K562 (cell line): ENCODE data around the gene FMNL1. TPM values are rescaled to one million over a fixed set of nuclear protein-coding genes. Genes with fewer than 3 reads are reported as not detected.

Source experiments
- GATAD2B ChIP-seq: fragments of 450-650 bp; IDR thresholded peaks from 2 replicates; pipeline ENCODE4 v1.6.1; 2017; ENCODE audit warnings: mild to moderate bottlenecking, borderline replicate concordance
- HNRNPLL ChIP-seq: fragments of 200-400 bp; formaldehyde crosslinking; IDR thresholded peaks from 2 replicates; pipeline ENCODE4 v1.6.1; 2017; ENCODE audit warnings: low read length, low read depth, mild to moderate bottlenecking; ENCODE audit not compliant: poor library complexity, severe bottlenecking
- JUND ChIP-seq, 2 experiments: IDR thresholded peaks; 2 replicates in 1 of 2; 3 replicates in 1 of 2; pipeline ENCODE4 v1.6.1; 2011; ENCODE audit warnings: borderline replicate concordance in 2 of 2, low read depth in 2 of 2, low read length in 2 of 2, improper control_type of control experiment in 1 of 2, missing biosample characterization in 1 of 2, missing genetic modification characterization in 1 of 2, missing genetic modification reagents in 1 of 2
- MXI1 ChIP-seq: IDR thresholded peaks from 2 replicates; pipeline ENCODE4 v1.6.1; 2011; ENCODE audit warnings: low read depth, mild to moderate bottlenecking, improper control_type of control experiment, low read length
- PTTG1 ChIP-seq: fragments of 450-650 bp; IDR thresholded peaks from 2 replicates; pipeline ENCODE4 v1.6.1; 2016; ENCODE audit warnings: low read depth, mild to moderate bottlenecking, missing genetic modification characterization, missing compliant biosample characterization
- RAD21 ChIP-seq, 2 experiments: fragments of 250-450 bp in 1 of 2; fragments of 450-650 bp in 1 of 2; sonication (Bioruptor Pico) in 1 of 2; formaldehyde crosslinking in 1 of 2; IDR thresholded peaks in 1 of 2; conservative IDR thresholded peaks in 1 of 2; 2 replicates each; pipeline versions ENCODE4 v1.4.0 to v1.8.0; 2020 to 2022; ENCODE audit warnings: mild to moderate bottlenecking in 2 of 2, moderate library complexity in 1 of 2
- RCOR1 ChIP-seq, 2 experiments: IDR thresholded peaks; 2 replicates each; pipeline ENCODE4 v1.6.1; 2012; ENCODE audit warnings: low read depth in 2 of 2, low read length in 2 of 2, borderline replicate concordance in 1 of 2, improper control_type of control experiment in 1 of 2
- SAFB ChIP-seq: fragments of 200-400 bp; formaldehyde crosslinking; IDR thresholded peaks from 2 replicates; pipeline ENCODE4 v1.6.1; 2017; ENCODE audit warnings: low read depth, low read length, borderline replicate concordance
- SLC30A9 ChIP-seq: fragments of 250-450 bp; sonication (Bioruptor Pico); IDR thresholded peaks from 2 replicates; pipeline ENCODE4 v1.8.0; 2022; ENCODE audit warnings: mild to moderate bottlenecking, moderate library complexity
- STAG1 ChIP-seq: sonication (generic); formaldehyde crosslinking; IDR thresholded peaks from 2 replicates; pipeline ENCODE4 v1.5.0; 2020; ENCODE audit warnings: missing genetic modification reagents, borderline replicate concordance
- TOE1 ChIP-seq, 2 experiments: fragments of 450-650 bp in 1 of 2; sonication (generic) in 1 of 2; formaldehyde crosslinking in 1 of 2; IDR thresholded peaks; 2 replicates each; pipeline versions ENCODE4 v1.7.1 to v1.8.0; 2016 to 2022; ENCODE audit warnings: borderline replicate concordance in 2 of 2, mild to moderate bottlenecking in 2 of 2, antibody characterized with exemption in 1 of 2, inconsistent platforms in 1 of 2, low read depth in 1 of 2, missing genetic modification reagents in 1 of 2, moderate library complexity in 1 of 2
- XRCC5 ChIP-seq: fragments of 200-400 bp; formaldehyde crosslinking; IDR thresholded peaks from 2 replicates; pipeline ENCODE4 v1.6.1; 2017; ENCODE audit warnings: low read depth, mild to moderate bottlenecking, low read length
- YY1 ChIP-seq, 3 experiments: IDR thresholded peaks; 2 replicates each; pipeline ENCODE4 v1.6.1; 2011; ENCODE audit warnings: low read length in 2 of 3, mild to moderate bottlenecking in 2 of 3, moderate library complexity in 2 of 3, borderline replicate concordance in 1 of 3, control low read depth in 1 of 3, low read depth in 1 of 3; ENCODE audit not compliant: insufficient read depth in 3 of 3, insufficient replicate concordance in 2 of 3, control insufficient read depth in 1 of 3, insufficient read length in 1 of 3; ENCODE audit errors: extremely low read depth in 1 of 3
- ZNF778 ChIP-seq: fragments of 450-650 bp; formaldehyde crosslinking; IDR thresholded peaks from 2 replicates; pipeline ENCODE4 v1.4.0; 2020; ENCODE audit warnings: mild to moderate bottlenecking, moderate library complexity
- polyA plus RNA-seq, 8 experiments: library from polyadenylated mRNA; depleted of rRNA in 4 of 8; stranded (reverse) in 5 of 8; unstranded in 3 of 8; fragments of >200 nt; fragmentation: Nextera tagmentation in 2 of 8; fragmentation: Illumina TruSeq in 1 of 8; extraction: Ambion mirVana in 2 of 8; extraction: Trizol in 1 of 8; gene quantifications; 2 replicates each; pipeline versions ENCODE4 v1.2.1 to v1.2.3, GENCODE V29; 2011 to 2014; ENCODE audit warnings: inconsistent platforms in 1 of 8, missing spikeins in 1 of 8
- total RNA-seq, 7 experiments: library from RNA; depleted of rRNA in 6 of 7; stranded (reverse); fragments of >200 nt in 6 of 7; fragmentation: Illumina TruSeq in 2 of 7; extraction: Trizol in 2 of 7; gene quantifications; 2 replicates each; pipeline versions ENCODE4 v1.2.1 to v1.2.3, GENCODE V29; 2011 to 2021; ENCODE audit warnings: low replicate concordance in 1 of 7
- TF ChIP-seq, protein P1 (sequence below): fragments of 450-650 bp; formaldehyde crosslinking; IDR thresholded peaks from 2 replicates; pipeline ENCODE4 v1.4.0; 2020; ENCODE audit warnings: mild to moderate bottlenecking, moderate library complexity

The FMNL1 gene
- total and polyA plus RNA-seq, 9 of the 15 experiments (the other 6 are each of a cell fraction or from before 2014, with no cell fraction given): 0.70 to 36.6 (median 7.7) TPM

DNA sequence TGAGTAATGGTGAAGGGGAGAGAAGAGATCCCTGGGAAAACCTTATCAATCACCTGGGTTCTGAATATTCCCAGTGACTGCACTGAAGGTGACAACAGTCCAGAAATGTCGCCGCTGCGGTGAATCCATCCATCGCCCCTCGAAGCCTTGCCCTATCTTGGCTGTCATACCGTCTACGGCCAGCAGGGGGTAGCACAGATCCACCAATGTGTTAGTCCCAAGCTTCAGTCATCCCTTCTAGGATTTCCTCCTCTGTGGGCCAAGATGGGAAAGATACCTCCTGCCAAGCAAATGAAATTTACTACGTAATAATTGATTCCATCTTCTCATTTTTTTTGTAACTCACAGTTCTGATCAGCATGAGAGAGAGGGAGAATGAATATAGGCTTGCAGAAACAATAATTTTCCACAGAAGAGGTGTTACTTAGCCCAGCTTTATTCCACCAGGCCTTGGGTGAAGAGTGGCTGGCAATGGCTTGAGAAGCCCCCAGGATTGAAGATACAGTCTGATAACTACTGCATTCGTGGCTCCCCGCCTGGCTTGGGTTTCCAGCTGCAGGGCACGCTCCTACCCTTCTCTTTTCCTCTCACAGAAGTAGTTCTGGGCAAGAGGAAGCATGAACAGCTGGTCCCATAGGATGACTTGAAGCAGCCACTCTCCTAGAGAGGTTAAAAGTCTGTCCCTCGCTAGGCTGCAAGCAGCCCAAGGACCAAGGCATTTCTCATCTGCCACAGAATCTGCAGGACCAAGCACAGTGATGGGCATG lies 2.6 kb upstream of the FMNL1 start (continued):
- TF ChIP-seq RAD21 (CRISPR knock-in tag; conservative IDR thresholded peaks at IDR 0.05 in 1 of 2, IDR thresholded peaks at IDR 0.05 in 1 of 2) (peak; percentile 92 to 98), ZNF778 (CRISPR knock-in tag) (no peak), XRCC5 (peak; percentile 25; the same call in 1 of the 2 replicates), STAG1 (CRISPR knock-in tag) (peak; percentile 82; the same call in 1 of the 2 replicates), SAFB (no peak), RCOR1 (IDR thresholded peaks at IDR 0.05; ENCODE audit: borderline replicate concordance in 1 of 2, low read depth in 2 of 2, low read length in 2 of 2) (peak in 1 of 2 experiments; percentile 68; a peak in 1 of 4 replicates), PTTG1 (tag) (no peak), SLC30A9 (CRISPR knock-in tag) (no peak), JUND (IDR thresholded peaks at IDR 0.05; ENCODE audit: borderline replicate concordance, low read depth, low read length) (0 out of 2 replicates have a peak, but pooled peaks have one; percentile 19), JUND (tag; IDR thresholded peaks at IDR 0.05; ENCODE audit: borderline replicate concordance, low read depth, low read length) (no peak; the same call in 2 of the 3 replicates), GATAD2B (0 out of 2 replicates have a peak, but pooled peaks have one; percentile 42), HNRNPLL (no peak), MXI1 (no peak), TOE1 (IDR thresholded peaks at IDR 0.05; ENCODE audit: borderline replicate concordance) (0 out of 2 replicates have a peak, but pooled peaks have one; percentile 30), TOE1 (CRISPR knock-in tag; IDR thresholded peaks at IDR 0.05; ENCODE audit: borderline replicate concordance, low read depth) (no peak), YY1 (IDR thresholded peaks at IDR 0.05; ENCODE audit: borderline replicate concordance in 1 of 3, control insufficient read depth in 1 of 3, extremely low read depth in 1 of 3, insufficient read depth in 3 of 3, insufficient read length in 1 of 3, insufficient replicate concordance in 2 of 3, low read depth in 1 of 3, low read length in 2 of 3) (peak in 1 of 3 experiments; percentile 9)
- TF ChIP-seq, protein P1, sequence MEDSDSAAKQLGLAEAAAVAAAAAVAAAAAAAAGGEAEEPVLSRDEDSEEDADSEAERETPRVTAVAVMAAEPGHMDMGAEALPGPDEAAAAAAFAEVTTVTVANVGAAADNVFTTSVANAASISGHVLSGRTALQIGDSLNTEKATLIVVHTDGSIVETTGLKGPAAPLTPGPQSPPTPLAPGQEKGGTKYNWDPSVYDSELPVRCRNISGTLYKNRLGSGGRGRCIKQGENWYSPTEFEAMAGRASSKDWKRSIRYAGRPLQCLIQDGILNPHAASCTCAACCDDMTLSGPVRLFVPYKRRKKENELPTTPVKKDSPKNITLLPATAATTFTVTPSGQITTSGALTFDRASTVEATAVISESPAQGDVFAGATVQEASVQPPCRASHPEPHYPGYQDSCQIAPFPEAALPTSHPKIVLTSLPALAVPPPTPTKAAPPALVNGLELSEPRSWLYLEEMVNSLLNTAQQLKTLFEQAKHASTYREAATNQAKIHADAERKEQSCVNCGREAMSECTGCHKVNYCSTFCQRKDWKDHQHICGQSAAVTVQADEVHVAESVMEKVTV: peak; percentile 84
